Astrocyte (in vitro differentiated cells and primary cell): ENCODE results near the gene MBNL2.

Source experiments
- CTCF ChIP-seq: IDR thresholded peaks from 2 replicates; pipeline ENCODE4 v1.5.1; 2011; ENCODE audit warnings: low read depth, mild to moderate bottlenecking, inconsistent platforms, low read length, moderate library complexity; ENCODE audit not compliant: insufficient read depth
- EZH2 ChIP-seq: IDR thresholded peaks from 2 replicates; pipeline ENCODE4 v1.6.1; 2012; ENCODE audit warnings: mild to moderate bottlenecking, low read length, inconsistent platforms; ENCODE audit not compliant: insufficient read depth

GRCh38 chr13:97228850-97229521, 6.9 kb downstream of the MBNL2 start:
- TF ChIP-seq CTCF (no peak), EZH2 (no peak)
